Right atrium auricular region (tissue), 2 donors: ENCODE measurements around the gene DPY19L1. TPM values are rescaled to one million over a fixed set of nuclear protein-coding genes. Genes with fewer than 3 reads are reported as not detected.

Source experiments
- DNase-seq: peaks from one replicate; pipeline ENCODE4 v3.0.0-alpha.2; 2019; ENCODE audit warnings: low spot score
- H3K27ac ChIP-seq, 2 donors: fragments of 200-600 bp; sonication (generic); 1 replicate in 1 of 2; 2 replicates in 1 of 2; pipeline ENCODE4 v1.5.1; 2016 to 2019
- H3K27me3 ChIP-seq, 2 donors: fragments of 200-600 bp; sonication (generic); one replicate each; pipeline versions ENCODE4 v1.5.1 to v1.6.0; 2017 to 2019
- H3K36me3 ChIP-seq: fragments of 200-600 bp; sonication (generic); one replicate; pipeline ENCODE4 v1.5.1; 2016
- H3K4me1 ChIP-seq, 2 donors: fragments of 200-600 bp; sonication (generic); one replicate each; pipeline versions ENCODE4 v1.5.1 to v1.6.0; 2017 to 2019
- H3K4me3 ChIP-seq, 2 donors: fragments of 200-600 bp; sonication (generic); 1 replicate in 1 of 2; 2 replicates in 1 of 2; pipeline ENCODE4 v1.5.1; 2017 to 2019; ENCODE audit warnings: mild to moderate bottlenecking in 1 of 2, moderate library complexity in 1 of 2
- H3K9me3 ChIP-seq, 2 donors: fragments of 200-600 bp; sonication (generic); one replicate each; pipeline ENCODE4 v1.5.1; 2019
- CTCF ChIP-seq, 2 donors: fragments of 200-600 bp; sonication (generic); IDR thresholded peaks; one replicate each; pipeline ENCODE4 v1.5.1; 2019; ENCODE audit warnings: antibody characterized with exemption in 2 of 2
- total RNA-seq, 2 donors: library from RNA; depleted of rRNA; stranded (reverse); fragments of >200 nt; gene quantifications; one replicate each; pipeline ENCODE4 v1.1.0, GENCODE V29; 2016

The DPY19L1 gene
- total RNA-seq, 2 donors from 2014 or later: 19.5 to 21.5 TPM

- H3K36me3 ChIP-seq: peaks cover 3% of the 10 kb centered on the region
- H3K9me3 ChIP-seq: no peaks in the 10 kb centered on the region
- no peak for DNase-seq
- no peak for TF ChIP-seq CTCF (IDR thresholded peaks at IDR 0.05)
- H3K4me3 ChIP-seq: no peak overlapping the region
- no peak overlapping the region for H3K27ac ChIP-seq
- no peaks in the 10 kb centered on the region for H3K4me1 ChIP-seq
- no peaks in the 10 kb centered on the region for H3K27me3 ChIP-seq
Measured at GRCh38 chr7:35019801-35020200, 17.5 kb downstream of the DPY19L1 start.

GRCh38 chr7:35019179-35019729 lies 18.0 kb downstream of the DPY19L1 start:
- TF ChIP-seq CTCF (IDR thresholded peaks at IDR 0.05): no peak
- no peak for DNase-seq
- Histone ChIP-seq H3K9me3 (no peaks in the 10 kb centered on the region), H3K4me3 (no peak overlapping the region), H3K27ac (no peak overlapping the region), H3K4me1 (no peaks in the 10 kb centered on the region), H3K36me3 (peaks cover 3% of the 10 kb centered on the region), H3K27me3 (no peaks in the 10 kb centered on the region)

DNA sequence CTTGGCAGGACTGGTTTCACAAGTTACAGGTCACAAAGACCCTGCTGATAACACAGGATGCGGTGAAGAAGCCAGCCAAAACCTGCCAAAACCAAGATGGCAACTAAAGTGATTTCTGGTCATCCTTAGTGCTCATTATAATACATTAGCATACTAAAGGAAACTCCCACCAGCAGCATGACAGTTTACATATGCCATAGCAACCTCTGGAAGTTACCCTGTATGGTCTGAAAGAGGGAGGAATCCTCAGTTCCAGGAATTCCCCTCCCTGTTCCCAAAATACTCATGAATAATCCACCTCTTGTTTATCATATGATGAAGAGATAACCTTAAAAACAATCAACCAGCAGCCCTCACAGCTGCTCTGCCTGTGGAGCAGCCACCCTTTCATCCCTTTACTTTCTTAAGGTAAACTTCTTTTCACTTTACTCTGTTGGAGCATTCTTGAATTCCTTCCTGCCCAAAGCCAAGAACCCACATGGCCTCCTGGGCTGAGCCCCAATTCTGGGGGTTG lies 21.9 kb downstream of the DPY19L1 start:
- H3K4me1 ChIP-seq: no peaks in the 10 kb centered on the region
- TF ChIP-seq CTCF (IDR thresholded peaks at IDR 0.05): no peak
- no peak for DNase-seq
- H3K36me3 ChIP-seq: peaks cover 17% of the 10 kb centered on the region
- no peak overlapping the region for H3K4me3 ChIP-seq
- no peaks in the 10 kb centered on the region for H3K27me3 ChIP-seq
- no peak overlapping the region for H3K27ac ChIP-seq
- no peaks in the 10 kb centered on the region for H3K9me3 ChIP-seq

- peaks cover 17% of the 10 kb centered on the region for H3K36me3 ChIP-seq
- H3K27me3 ChIP-seq: no peaks in the 10 kb centered on the region
Measured at GRCh38 chr7:35012160-35012559, 25.1 kb downstream of the DPY19L1 start.

GRCh38 chr7:35011085-35011484 lies 26.2 kb downstream of the DPY19L1 start:
- no peak for TF ChIP-seq CTCF (IDR thresholded peaks at IDR 0.05)
- Histone ChIP-seq H3K4me3 (no peak overlapping the region), H3K4me1 (no peaks in the 10 kb centered on the region), H3K27ac (no peak overlapping the region), H3K36me3 (peaks cover 16% of the 10 kb centered on the region), H3K27me3 (no peaks in the 10 kb centered on the region), H3K9me3 (no peaks in the 10 kb centered on the region)
- DNase-seq: no peak

More at GRCh38 chr7:35012160-35012559, 25.1 kb downstream of the DPY19L1 start:
- no peaks in the 10 kb centered on the region for H3K4me1 ChIP-seq
- H3K4me3 ChIP-seq: no peak overlapping the region
- TF ChIP-seq CTCF (IDR thresholded peaks at IDR 0.05): no peak
- H3K27ac ChIP-seq: no peak overlapping the region
- no peaks in the 10 kb centered on the region for H3K9me3 ChIP-seq
- no peak for DNase-seq

- no peak overlapping the region for H3K4me3 ChIP-seq
- H3K36me3 ChIP-seq: peaks cover 14% of the 10 kb centered on the region
- no peak overlapping the region for H3K27ac ChIP-seq
- no peaks in the 10 kb centered on the region for H3K9me3 ChIP-seq
- TF ChIP-seq CTCF (IDR thresholded peaks at IDR 0.05): no peak
- DNase-seq: no peak
- no peaks in the 10 kb centered on the region for H3K27me3 ChIP-seq
- peaks cover 0 to 14% of the 10 kb centered on the region in 2 donors for H3K4me1 ChIP-seq
Measured at GRCh38 chr7:35007768-35008167, 29.5 kb downstream of the DPY19L1 start.
